Memory B cell (primary cell): ENCODE measurements around the gene CRELD2.
A peak's percentile ranks its signal among the peaks of the same experiment; 100 is the strongest.
"Not testable (repeated sequence)": the region's sequence is repeated elsewhere in the genome, so short reads cannot be mapped to it uniquely, and the experiment has no call there.

ENCODE experiments used
- ATAC-seq: fragments of 150-1000 bp; cut with Tn5 transposase; 2 replicates; pipeline ENCODE4 v1.10.0; 2021; ENCODE audit warnings: low read depth, mild to moderate bottlenecking, moderate library complexity
- DNase-seq, 2 donors: peaks; one replicate each; pipeline ENCODE4 v3.0.0; 2022; ENCODE audit warnings: low spot score in 2 of 2
- H3K27ac Mint-ChIP-seq: one replicate; pipeline ENCODE4 v1.8.0; 2022; ENCODE audit warnings: mild to moderate bottlenecking, moderate library complexity, mixed read lengths
- H3K27me3 Mint-ChIP-seq: one replicate; pipeline ENCODE4 v1.8.0; 2022; ENCODE audit warnings: mixed read lengths
- H3K36me3 Mint-ChIP-seq: one replicate; pipeline ENCODE4 v1.8.0; 2022; ENCODE audit warnings: mild to moderate bottlenecking, mixed read lengths
- H3K4me1 Mint-ChIP-seq: one replicate; pipeline ENCODE4 v1.8.0; 2022; ENCODE audit warnings: mixed read lengths
- H3K4me3 Mint-ChIP-seq: one replicate; pipeline ENCODE4 v1.8.0; 2022; ENCODE audit warnings: mild to moderate bottlenecking, moderate library complexity, mixed read lengths
- H3K9me3 Mint-ChIP-seq: one replicate; pipeline ENCODE4 v1.8.0; 2022; ENCODE audit warnings: mixed read lengths

The CRELD2 gene

GRCh38 chr22:49935561-49935960, 17.1 kb downstream of the CRELD2 start:
- Mint-ChIP-seq H3K9me3 (no peaks in the 10 kb centered on the region), H3K27me3 (no peaks in the 10 kb centered on the region), H3K36me3 (no peaks in the 10 kb centered on the region), H3K4me3 (peak overlapping the region; percentile 82), H3K27ac (peak overlapping the region; percentile 83), H3K4me1 (peaks cover 22% of the 10 kb centered on the region)
- DNase-seq (no peak), ATAC-seq (no peak)

DNA sequence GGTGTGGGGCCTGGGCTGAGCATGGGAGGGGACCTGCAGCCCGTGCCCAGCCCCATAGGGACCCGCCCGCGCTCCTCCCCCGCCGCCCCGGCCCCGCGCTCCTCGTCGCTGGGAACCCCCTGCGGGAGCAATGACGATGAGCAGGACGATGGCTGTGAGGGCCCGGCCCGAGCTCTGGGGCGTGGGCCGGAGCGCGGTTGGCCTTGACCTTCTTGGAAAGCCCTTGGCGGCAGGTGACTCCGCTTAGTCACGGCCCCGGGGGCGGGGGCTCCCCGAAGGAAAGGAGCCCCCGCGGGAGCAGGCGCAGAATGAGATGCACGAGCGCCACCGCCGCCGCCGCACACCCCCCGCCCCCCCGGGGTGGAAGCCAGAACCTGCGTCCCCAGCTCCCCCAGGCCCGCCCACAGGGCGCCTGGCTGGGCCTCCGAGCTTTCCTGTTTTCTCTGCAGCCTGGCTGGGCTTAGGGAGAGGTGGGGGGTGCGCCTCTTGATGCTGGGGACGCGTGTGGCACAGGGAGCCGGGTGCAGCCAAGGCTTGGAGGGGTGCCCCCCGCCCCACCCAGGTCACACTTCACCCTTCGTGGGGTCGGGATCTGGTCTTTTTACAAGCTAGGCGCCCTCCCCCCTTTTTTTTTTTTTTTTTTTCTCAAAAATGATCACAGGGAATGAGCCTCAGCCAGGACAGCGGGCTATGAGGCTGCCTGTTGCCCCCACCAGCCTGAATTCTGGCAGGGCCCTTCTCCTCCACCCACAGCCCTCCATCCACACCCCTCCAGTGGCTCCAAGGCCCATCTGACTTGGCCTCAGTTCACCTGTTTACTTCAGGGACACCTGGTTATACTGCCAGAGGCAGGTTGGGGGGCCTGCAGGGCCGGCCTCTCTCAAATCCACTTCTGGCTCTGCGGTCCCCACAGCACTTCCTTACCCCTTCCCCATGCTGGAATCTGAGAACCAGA, 17.9 kb downstream of the CRELD2 start:
- Mint-ChIP-seq H3K27me3 (no peaks in the 10 kb centered on the region), H3K27ac (peak overlapping the region; percentile 83), H3K36me3 (peaks cover 3% of the 10 kb centered on the region), H3K9me3 (no peaks in the 10 kb centered on the region), H3K4me3 (peak overlapping the region; percentile 78), H3K4me1 (peaks cover 15% of the 10 kb centered on the region)
- ATAC-seq (peak; percentile 76), DNase-seq (peak; percentile 87 to 95)

DNA sequence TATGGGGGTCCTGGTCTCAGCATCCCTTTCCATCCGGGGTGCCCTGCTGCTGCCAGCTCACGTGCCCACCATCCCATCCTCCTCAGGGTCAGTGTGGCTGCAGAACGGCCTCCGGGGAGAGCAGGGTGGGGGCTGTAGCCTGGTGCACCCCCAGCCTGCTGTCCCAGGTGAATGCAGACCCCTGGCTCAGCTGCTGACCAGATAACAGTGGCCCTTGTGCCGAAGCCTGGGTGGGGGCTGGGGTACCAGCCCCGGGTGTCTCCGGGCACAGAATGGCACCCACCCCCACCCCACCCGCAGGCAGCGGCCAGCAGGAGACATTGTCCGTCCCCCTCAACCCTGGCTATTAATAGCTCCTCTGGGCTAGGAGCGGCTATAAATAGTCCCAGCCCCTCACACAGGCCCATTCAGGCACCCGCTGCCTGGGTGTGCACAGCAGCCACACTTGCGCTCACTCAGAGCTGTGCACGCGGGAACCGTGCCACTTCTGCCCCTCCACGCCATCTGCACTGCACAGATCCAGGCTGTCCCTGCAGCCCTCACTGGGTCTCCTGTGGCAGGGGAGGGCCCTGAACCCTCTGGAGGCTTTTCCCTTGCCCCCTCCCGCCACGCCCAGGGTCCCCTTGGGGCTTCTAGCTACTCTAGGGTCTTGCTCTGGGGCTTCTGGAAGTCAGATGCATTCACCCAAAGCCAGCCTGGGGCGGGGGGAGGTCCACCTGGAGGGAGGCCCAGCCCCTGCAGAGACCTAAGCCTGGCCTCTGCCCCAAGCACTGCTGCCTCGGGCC, 18.7 kb downstream of the CRELD2 start:
- no peaks in the 10 kb centered on the region for H3K27me3 Mint-ChIP-seq
- H3K4me1 Mint-ChIP-seq: peaks cover 14% of the 10 kb centered on the region
- peaks cover 3% of the 10 kb centered on the region for H3K36me3 Mint-ChIP-seq
- H3K9me3 Mint-ChIP-seq: no peaks in the 10 kb centered on the region
- no peak for ATAC-seq
- H3K4me3 Mint-ChIP-seq: peak overlapping the region; percentile 78
- peak overlapping the region; percentile 83 for H3K27ac Mint-ChIP-seq
- no peak for DNase-seq

DNA sequence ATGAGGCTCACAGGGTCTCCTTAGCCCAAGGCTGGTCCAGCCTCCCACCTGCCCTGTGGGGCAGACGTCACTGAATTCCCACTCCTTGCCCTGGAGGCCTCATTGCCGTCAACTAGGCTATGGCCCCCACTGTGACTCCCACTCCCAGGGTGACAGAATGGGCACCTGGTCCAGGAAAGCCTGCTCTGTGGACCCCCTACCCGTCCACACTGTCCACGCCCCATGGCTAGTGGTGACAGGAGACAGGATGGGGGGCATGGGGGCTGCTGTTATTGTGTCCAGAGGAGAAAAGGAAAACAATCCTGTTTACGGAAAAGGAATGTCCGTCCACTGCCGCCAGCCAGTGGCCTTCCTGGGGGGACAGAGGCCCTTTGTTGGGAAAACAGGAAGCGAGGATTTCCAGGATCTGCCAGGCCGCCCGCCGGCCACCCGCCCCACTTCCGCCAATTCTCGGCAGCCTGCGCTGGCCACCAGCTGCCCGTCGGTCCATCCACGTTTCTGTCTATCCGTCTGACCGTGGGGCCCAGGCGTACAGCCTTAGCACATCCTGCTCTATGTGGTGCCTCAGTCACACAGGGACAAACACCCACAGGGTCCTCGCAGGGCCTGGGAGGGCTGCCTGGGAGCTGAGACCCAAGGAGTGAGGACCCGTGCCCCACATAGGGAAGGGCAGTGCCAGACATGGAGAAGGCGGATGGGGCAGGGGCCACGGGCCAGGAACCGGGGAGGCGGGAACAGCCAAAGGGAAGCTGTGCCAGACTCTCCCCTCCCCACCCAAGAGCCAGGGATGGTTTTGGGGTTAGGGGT, 19.5 kb downstream of the CRELD2 start:
- peak overlapping the region; percentile 83 for H3K27ac Mint-ChIP-seq
- H3K36me3 Mint-ChIP-seq: peaks cover 3% of the 10 kb centered on the region
- no peak for DNase-seq
- H3K27me3 Mint-ChIP-seq: no peaks in the 10 kb centered on the region
- no peaks in the 10 kb centered on the region for H3K9me3 Mint-ChIP-seq
- peaks cover 11% of the 10 kb centered on the region for H3K4me1 Mint-ChIP-seq
- peak overlapping the region; percentile 3 for H3K4me3 Mint-ChIP-seq
- no peak for ATAC-seq

DNA sequence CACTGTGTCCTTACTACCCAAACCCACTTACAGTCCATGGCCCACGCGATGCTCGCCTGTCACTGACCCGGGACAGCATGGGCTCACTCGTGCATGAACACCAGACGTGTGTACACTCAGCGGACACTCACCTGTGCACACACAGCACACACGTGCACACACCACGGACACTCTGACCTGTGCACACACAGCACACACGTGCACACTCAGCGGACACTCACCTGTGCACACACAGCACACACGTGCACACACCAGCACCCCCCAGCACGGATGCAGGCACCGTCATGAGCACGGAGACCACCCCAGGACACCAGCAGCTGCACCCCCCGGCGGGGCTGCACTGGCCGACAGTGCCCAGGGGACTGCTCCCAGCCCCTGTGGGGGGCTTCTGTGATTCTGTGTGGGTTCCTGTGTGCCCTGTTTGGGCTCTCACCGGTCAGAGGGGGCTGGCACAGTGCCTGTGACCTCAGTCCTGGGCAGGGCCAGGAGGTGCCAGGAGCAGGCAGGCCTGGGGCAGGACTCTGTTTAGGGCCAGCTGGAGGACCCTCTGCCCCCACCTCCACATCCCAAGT, 20.2 kb downstream of the CRELD2 start:
- Mint-ChIP-seq H3K27me3 (no peaks in the 10 kb centered on the region), H3K4me3 (no peak overlapping the region), H3K36me3 (peaks cover 3% of the 10 kb centered on the region), H3K27ac (no peak overlapping the region), H3K4me1 (peaks cover 6% of the 10 kb centered on the region), H3K9me3 (no peaks in the 10 kb centered on the region)
- no peak for ATAC-seq
- no peak for DNase-seq

DNA sequence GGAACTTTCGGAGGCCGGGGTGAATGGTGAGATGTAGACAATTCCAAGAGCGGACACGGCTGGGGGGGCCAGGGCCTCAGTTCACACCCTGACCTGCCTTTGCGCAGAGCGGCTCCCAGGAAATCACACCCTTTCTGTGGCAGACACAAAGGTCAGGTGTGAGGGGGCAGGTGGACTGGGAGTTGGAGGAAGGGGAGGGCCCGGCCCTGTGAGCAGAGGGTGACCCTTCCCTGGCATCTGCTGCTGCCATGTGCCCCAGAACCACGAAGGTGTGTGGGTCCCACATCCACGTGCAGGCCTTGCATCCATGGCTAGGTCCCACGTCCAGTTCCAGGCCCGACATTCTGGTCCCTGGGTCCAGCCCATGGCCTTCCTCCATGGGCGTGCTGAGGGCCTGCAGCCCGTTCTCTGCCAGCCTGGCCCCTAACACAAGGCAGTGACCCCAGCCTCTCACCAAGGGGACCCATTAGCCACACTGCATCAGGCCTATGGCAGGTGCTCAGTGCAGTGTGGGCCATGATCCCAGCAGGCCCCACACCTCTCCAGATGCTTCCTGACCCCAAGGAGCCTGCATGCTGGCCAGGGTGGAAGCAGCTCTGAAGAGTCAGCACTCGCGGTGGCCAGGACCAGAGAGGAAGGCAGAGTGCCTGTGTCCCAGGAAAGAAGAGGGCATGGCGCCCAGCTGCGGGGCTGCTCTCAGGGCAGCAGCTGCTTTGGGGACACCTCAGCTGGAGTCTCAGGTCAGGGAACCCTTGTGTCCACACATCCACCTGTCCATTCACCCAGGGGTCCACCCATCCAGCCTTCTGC, 23.3 kb downstream of the CRELD2 start:
- no peaks in the 10 kb centered on the region for H3K27me3 Mint-ChIP-seq
- H3K36me3 Mint-ChIP-seq: peaks cover 3% of the 10 kb centered on the region
- no peak overlapping the region for H3K27ac Mint-ChIP-seq
- no peaks in the 10 kb centered on the region for H3K9me3 Mint-ChIP-seq
- ATAC-seq: no peak
- DNase-seq: no peak
- peaks cover 3% of the 10 kb centered on the region for H3K4me1 Mint-ChIP-seq
- no peak overlapping the region for H3K4me3 Mint-ChIP-seq

GRCh38 chr22:49942565-49943404, 24.4 kb downstream of the CRELD2 start:
- H3K9me3 Mint-ChIP-seq: no peaks in the 10 kb centered on the region
- ATAC-seq: peak; percentile 16
- H3K27me3 Mint-ChIP-seq: no peaks in the 10 kb centered on the region
- no peak overlapping the region for H3K4me3 Mint-ChIP-seq
- no peaks in the 10 kb centered on the region for H3K4me1 Mint-ChIP-seq
- peaks cover 3% of the 10 kb centered on the region for H3K36me3 Mint-ChIP-seq
- H3K27ac Mint-ChIP-seq: no peak overlapping the region
- DNase-seq: no peak

GRCh38 chr22:49943405-49943765, 25.0 kb downstream of the CRELD2 start:
- Mint-ChIP-seq H3K4me1 (no peaks in the 10 kb centered on the region), H3K27ac (peak overlapping the region; percentile 75), H3K4me3 (peak overlapping the region; percentile 71), H3K36me3 (peaks cover 3% of the 10 kb centered on the region), H3K27me3 (no peaks in the 10 kb centered on the region), H3K9me3 (no peaks in the 10 kb centered on the region)
- no peak for DNase-seq
- no peak for ATAC-seq

- Mint-ChIP-seq H3K9me3 (no peaks in the 10 kb centered on the region), H3K4me3 (peak overlapping the region; percentile 71), H3K36me3 (peaks cover 3% of the 10 kb centered on the region), H3K27me3 (no peaks in the 10 kb centered on the region), H3K4me1 (no peaks in the 10 kb centered on the region), H3K27ac (peak overlapping the region; percentile 75)
- no peak for DNase-seq
- ATAC-seq: peak; percentile 31
Measured at GRCh38 chr22:49943771-49944398, 25.5 kb downstream of the CRELD2 start.

- H3K4me1 Mint-ChIP-seq: no peaks in the 10 kb centered on the region
- peak overlapping the region; percentile 75 for H3K27ac Mint-ChIP-seq
- peaks cover 3% of the 10 kb centered on the region for H3K36me3 Mint-ChIP-seq
- H3K4me3 Mint-ChIP-seq: peak overlapping the region; percentile 71
- peak in 1 of 2 donors; percentile 46 for DNase-seq
- no peaks in the 10 kb centered on the region for H3K27me3 Mint-ChIP-seq
- ATAC-seq: peak; percentile 75
- H3K9me3 Mint-ChIP-seq: no peaks in the 10 kb centered on the region
Measured at GRCh38 chr22:49944399-49944891, 26.0 kb downstream of the CRELD2 start.

- H3K27me3 Mint-ChIP-seq: not testable (repeated sequence)
- DNase-seq: peak in 1 of 2 donors; percentile 56
Measured at GRCh38 chr22:49945042-49945794, 26.8 kb downstream of the CRELD2 start.

More at GRCh38 chr22:49945042-49945794, 26.8 kb downstream of the CRELD2 start:
- ATAC-seq, H3K9me3 Mint-ChIP-seq, H3K36me3 Mint-ChIP-seq, H3K4me1 Mint-ChIP-seq: not testable (repeated sequence)
- peak overlapping the region; percentile 21 for H3K4me3 Mint-ChIP-seq
- H3K27ac Mint-ChIP-seq: peak overlapping the region; percentile 75
